Stomach smooth muscle (tissue), 2 donors: ENCODE data around the gene NMNAT3.

ENCODE experiments used
- H3K27ac ChIP-seq: one replicate; pipeline ENCODE4 v1.7.0; 2013; ENCODE audit warnings: mild to moderate bottlenecking, low read length, inconsistent platforms
- H3K27me3 ChIP-seq, 2 donors: one replicate each; pipeline ENCODE4 v1.7.0; 2013; ENCODE audit warnings: low read length in 2 of 2; ENCODE audit not compliant: insufficient read depth in 2 of 2, control insufficient read depth in 1 of 2
- H3K36me3 ChIP-seq, 2 donors: one replicate each; pipeline ENCODE4 v1.7.0; 2013; ENCODE audit warnings: low read length in 2 of 2; ENCODE audit not compliant: control insufficient read depth in 2 of 2, insufficient read depth in 2 of 2
- H3K4me1 ChIP-seq: one replicate; pipeline ENCODE4 v1.7.0; 2013; ENCODE audit warnings: low read length; ENCODE audit not compliant: control insufficient read depth, insufficient read depth
- H3K4me3 ChIP-seq, 2 donors: one replicate each; pipeline ENCODE4 v1.7.0; 2013; ENCODE audit warnings: low read length in 2 of 2
- H3K9ac ChIP-seq, 2 donors: one replicate each; pipeline ENCODE4 v1.7.0; 2013; ENCODE audit warnings: low read length in 2 of 2, mild to moderate bottlenecking in 1 of 2
- H3K9me3 ChIP-seq, 2 donors: one replicate each; pipeline ENCODE4 v1.7.0; 2013; ENCODE audit warnings: low read length in 2 of 2; ENCODE audit not compliant: control insufficient read depth in 2 of 2
- donor health status: healthy.
- donor health status: Pancreatic carcinoma.

NMNAT3 gene

GRCh38 chr3:139541532-139542288 lies 136.1 kb downstream of the NMNAT3 start:
- no peaks in the 10 kb centered on the region for H3K36me3 ChIP-seq
- no peaks in the 10 kb centered on the region for H3K27me3 ChIP-seq
- H3K27ac ChIP-seq, result no peak overlapping the region
- H3K4me3 ChIP-seq, result no peak overlapping the region
- no peak overlapping the region for H3K9ac ChIP-seq
- H3K9me3 ChIP-seq, result no peaks in the 10 kb centered on the region
- peaks cover 27% of the 10 kb centered on the region for H3K4me1 ChIP-seq

- Histone ChIP-seq H3K27ac (no peak overlapping the region), H3K4me3 (peak overlapping the region in 1 of 2 donors; percentile 81), H3K36me3 (no peaks in the 10 kb centered on the region), H3K27me3 (no peaks in the 10 kb centered on the region), H3K4me1 (peaks cover 34% of the 10 kb centered on the region), H3K9ac (peak overlapping the region in 1 of 2 donors; percentile 1), H3K9me3 (no peaks in the 10 kb centered on the region)
Measured at GRCh38 chr3:139540651-139541531, 136.9 kb downstream of the NMNAT3 start.

- peaks cover 56% of the 10 kb centered on the region for H3K4me1 ChIP-seq
- no peaks in the 10 kb centered on the region for H3K9me3 ChIP-seq
- peak overlapping the region; percentile 70 to 81 for H3K4me3 ChIP-seq
- no peaks in the 10 kb centered on the region for H3K36me3 ChIP-seq
- peak overlapping the region; percentile 55 for H3K27ac ChIP-seq
- H3K27me3 ChIP-seq, result no peaks in the 10 kb centered on the region
- H3K9ac ChIP-seq, result peak overlapping the region in 1 of 2 donors; percentile 80
Measured at GRCh38 chr3:139538733-139539132, 139.0 kb downstream of the NMNAT3 start.

- no peaks in the 10 kb centered on the region for H3K36me3 ChIP-seq
- H3K9ac ChIP-seq, result no peak overlapping the region
- no peaks in the 10 kb centered on the region for H3K9me3 ChIP-seq
- H3K27me3 ChIP-seq, result no peaks in the 10 kb centered on the region
- H3K4me3 ChIP-seq, result peak overlapping the region in 1 of 2 donors; percentile 81
- peak overlapping the region; percentile 55 for H3K27ac ChIP-seq
- peaks cover 60% of the 10 kb centered on the region for H3K4me1 ChIP-seq
Measured at GRCh38 chr3:139537795-139538621, 139.8 kb downstream of the NMNAT3 start.

GRCh38 chr3:139537361-139537760 lies 140.4 kb downstream of the NMNAT3 start:
- Histone ChIP-seq H3K9me3 (no peaks in the 10 kb centered on the region), H3K9ac (no peak overlapping the region), H3K4me1 (peaks cover 60% of the 10 kb centered on the region), H3K36me3 (no peaks in the 10 kb centered on the region), H3K4me3 (no peak overlapping the region), H3K27ac (peak overlapping the region; percentile 55), H3K27me3 (no peaks in the 10 kb centered on the region)

GRCh38 chr3:139534992-139535879 lies 142.5 kb downstream of the NMNAT3 start:
- H3K27ac ChIP-seq, result peak overlapping the region; percentile 67
- H3K4me1 ChIP-seq, result peaks cover 49% of the 10 kb centered on the region
- peak overlapping the region in 1 of 2 donors; percentile 36 for H3K9ac ChIP-seq
- no peak overlapping the region for H3K4me3 ChIP-seq
- H3K36me3 ChIP-seq, result no peaks in the 10 kb centered on the region
- no peaks in the 10 kb centered on the region for H3K27me3 ChIP-seq
- H3K9me3 ChIP-seq, result no peaks in the 10 kb centered on the region

- no peak overlapping the region for H3K4me3 ChIP-seq
- H3K27me3 ChIP-seq, result no peaks in the 10 kb centered on the region
- H3K27ac ChIP-seq, result peak overlapping the region; percentile 67
- peaks cover 48% of the 10 kb centered on the region for H3K4me1 ChIP-seq
- no peaks in the 10 kb centered on the region for H3K36me3 ChIP-seq
- H3K9me3 ChIP-seq, result no peaks in the 10 kb centered on the region
- H3K9ac ChIP-seq, result no peak overlapping the region
Measured at GRCh38 chr3:139534455-139534812, 143.3 kb downstream of the NMNAT3 start.

GRCh38 chr3:139533781-139534454 lies 143.9 kb downstream of the NMNAT3 start:
- Histone ChIP-seq H3K36me3 (no peaks in the 10 kb centered on the region), H3K9me3 (no peaks in the 10 kb centered on the region), H3K9ac (peak overlapping the region in 1 of 2 donors; percentile 36), H3K27ac (peak overlapping the region; percentile 67), H3K4me3 (no peak overlapping the region), H3K27me3 (no peaks in the 10 kb centered on the region), H3K4me1 (peaks cover 45% of the 10 kb centered on the region)

- H3K9ac ChIP-seq, result no peak overlapping the region
- H3K9me3 ChIP-seq, result no peaks in the 10 kb centered on the region
- peaks cover 40% of the 10 kb centered on the region for H3K4me1 ChIP-seq
- H3K36me3 ChIP-seq, result no peaks in the 10 kb centered on the region
- H3K27ac ChIP-seq, result no peak overlapping the region
- no peak overlapping the region for H3K4me3 ChIP-seq
- no peaks in the 10 kb centered on the region for H3K27me3 ChIP-seq
Measured at GRCh38 chr3:139532976-139533375, 144.8 kb downstream of the NMNAT3 start.
